RPMI8226 (cell line): ENCODE results near the gene NUP210L.
"Not testable (repeated sequence)": the region's sequence is repeated elsewhere in the genome, so short reads cannot be mapped to it uniquely, and the experiment has no call there.

Experiments
- DNase-seq: peaks from one replicate; pipeline ENCODE4 v3.0.0-alpha.2; 2015

The NUP210L gene

DNA sequence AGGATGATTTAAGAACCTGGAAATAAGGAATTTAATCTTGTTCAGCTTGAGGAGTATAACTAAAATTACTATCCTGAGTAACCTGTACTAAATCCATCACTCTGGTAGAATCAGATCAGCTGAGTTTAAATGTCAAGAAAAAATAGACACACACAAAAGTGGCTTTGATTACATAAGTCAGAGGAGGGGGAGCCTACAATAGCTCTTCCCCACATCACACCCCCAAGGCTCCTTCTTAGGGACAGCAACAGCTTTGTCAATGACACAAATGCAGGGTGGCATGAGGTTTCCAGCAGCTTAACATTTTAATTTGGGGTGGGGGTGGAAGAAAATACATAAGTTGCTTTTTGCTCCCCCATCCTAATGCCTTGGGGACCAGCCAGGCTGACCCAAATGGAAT, 12.6 kb upstream of the NUP210L start:
- no peak for DNase-seq

DNA sequence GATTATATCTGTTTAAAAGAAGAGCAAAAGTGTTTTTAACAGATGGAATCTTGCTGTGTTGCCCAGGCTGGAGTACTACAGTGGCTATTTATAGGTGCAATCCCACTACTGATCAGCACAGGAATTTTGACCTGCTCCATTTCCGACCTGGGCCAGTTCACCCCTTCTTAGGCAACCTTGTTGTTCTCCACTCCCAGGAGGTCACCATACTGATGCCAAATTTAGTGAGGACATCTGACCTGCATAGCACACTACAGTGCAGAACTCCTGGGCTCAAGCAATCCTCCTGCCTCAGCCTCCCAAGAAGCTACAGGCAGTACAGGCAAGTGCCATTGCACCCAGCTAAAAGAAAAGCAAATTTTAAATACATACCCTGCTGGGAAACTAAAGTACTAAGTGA, 11.3 kb upstream of the NUP210L start:
- no peak for DNase-seq

DNA sequence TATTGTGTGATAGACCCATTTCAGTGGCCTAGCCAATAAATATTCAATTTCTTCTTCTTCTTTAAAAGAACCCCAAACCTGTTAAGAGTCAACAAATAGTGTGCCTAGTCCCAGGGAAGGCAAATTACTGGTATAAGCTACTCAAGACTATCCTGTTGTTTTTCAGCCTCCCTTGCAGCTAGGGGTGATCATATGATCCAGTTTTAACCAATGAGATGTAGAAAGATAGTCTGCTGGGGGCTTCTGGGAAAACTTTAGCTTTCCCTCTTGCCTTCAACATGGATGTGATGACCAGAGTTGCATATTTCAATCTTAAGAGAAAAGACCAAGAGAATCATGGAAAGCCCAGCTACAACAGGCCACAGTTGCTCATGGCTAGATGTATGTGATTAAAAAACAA, 4.7 kb upstream of the NUP210L start:
- no peak for DNase-seq

DNA sequence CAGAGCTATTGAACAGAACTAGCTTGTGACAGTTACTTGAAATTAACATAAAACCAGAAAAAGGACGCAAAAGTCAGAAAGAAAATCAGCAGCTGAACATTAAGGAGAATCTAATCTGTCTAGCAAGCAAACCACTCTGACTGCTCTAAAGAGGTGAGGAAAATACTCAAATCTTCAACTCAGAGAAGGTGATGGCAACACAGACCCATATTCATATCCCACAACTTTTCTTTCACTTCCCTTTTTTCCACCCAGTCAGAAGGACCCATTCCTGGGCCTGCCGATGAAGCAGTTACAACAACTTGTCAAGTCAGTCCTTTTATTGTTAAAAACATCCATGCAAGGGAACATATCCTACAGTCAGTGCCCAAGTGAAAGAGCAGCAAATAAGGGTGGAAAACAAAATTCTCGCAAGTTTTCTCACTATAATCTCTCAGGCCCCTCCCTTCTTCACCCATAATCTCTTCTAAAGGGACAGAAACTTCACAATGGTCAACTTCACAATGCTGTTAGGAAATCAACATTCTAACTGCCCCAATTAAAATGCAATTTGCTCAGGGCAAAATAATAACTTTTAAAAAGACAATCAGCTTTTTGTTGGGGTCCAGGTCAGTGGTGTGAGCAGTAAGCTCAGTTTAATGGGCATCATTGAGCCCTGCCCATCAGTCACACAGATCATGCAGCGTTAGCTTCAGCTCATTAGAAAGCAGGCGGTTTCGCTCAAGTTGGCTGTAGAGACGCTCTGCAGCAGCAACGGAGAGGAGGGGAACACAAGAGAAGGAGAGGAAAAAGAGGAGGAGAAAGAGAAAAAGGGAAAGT, 3.6 kb upstream of the NUP210L start:
- DNase-seq: peak; percentile 85

DNA sequence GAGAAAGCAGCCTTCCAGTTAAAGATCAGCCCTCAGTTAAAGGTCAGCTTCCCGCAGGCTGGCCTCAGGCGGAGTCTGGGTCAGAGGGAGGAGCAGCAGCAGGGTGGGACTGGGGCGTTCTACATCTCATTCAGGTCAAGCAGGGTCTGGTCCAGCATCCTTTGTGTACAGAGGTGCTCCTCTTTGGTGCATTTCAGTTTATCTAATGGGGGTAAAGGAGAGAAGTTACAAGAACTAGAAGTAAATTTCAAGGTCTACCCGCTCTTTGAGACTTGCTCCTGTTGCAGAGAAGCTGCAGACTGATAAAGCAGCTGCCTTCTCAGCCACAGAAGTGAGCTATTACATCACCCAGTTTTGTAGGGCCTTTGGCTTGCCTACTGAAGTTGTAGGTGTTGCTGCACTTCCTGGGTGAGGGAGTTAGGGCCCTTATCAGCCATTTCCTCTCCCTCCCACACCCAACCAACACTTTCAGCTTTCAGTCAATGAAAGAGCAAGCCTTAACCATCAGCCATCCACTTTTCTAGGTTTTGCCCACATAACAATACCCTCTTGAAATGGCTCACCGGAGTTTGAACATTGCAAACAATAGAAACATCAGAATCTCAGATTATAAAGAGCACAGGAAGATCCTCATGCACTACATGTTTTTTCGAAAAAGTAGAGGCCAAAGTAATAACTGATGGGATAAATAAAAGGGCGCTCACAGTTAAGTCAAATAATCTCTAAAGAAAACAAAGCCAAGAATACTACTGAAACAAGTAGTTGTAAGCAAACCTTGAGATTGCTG, 2.8 kb upstream of the NUP210L start:
- DNase-seq: peak; percentile 42

DNA sequence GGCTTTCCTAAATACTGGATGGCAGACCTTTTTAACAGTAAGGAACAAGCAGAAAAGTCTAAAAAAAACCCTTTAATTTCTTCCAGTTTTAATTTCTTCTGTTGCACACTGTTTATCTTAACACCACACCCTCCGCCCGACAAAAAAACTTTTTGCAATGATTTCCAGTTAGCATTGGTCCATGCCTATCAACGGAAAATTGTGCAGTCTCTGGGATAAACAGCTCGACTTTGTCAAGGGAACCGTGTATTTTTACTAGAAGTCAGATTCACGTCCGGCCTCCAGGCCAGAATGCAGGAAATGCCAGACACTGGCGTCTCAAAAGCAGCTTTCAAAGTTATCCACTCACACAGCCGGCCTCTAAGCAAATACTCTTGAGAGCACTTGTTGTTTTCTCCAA, 378 bp upstream of the NUP210L start:
- no peak for DNase-seq

DNA sequence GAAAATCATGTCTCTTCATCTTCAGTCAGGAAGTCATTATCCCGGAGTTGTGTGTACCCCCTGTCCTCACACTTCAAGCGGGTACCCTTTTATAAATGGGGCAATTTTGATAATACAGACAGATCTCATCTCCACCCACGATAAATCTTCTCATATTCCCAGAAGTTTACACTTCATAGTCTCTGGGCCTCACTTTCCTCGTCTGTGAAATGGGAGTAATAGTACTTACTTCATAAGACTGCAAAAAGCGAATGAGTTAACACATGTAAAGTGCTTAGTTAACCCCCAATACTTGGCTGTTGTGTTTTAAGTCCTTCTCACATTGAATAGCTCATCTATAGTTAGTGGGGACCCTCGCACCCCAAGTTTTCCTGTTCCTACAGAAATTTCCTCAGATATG, 820 bp downstream of the NUP210L start:
- DNase-seq: no peak

DNA sequence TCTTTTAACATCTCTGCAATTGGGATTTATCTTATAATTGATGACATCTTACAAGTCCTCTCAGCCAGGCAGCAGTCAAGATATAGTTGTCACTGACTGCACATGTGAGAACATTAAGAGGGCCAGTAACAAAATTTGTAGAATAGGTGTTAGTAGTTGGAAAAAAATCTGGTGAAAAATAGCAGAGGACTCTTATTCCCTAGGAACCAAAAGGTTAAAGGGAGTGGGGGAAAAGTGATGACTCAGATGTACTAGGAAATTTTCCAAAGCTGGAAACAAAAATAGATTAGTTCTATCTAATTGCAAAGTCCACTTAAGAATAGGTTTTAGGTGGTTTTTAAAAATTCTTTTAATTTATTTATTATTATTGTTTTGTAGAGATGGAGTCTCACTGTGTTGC, 3.6 kb downstream of the NUP210L start:
- DNase-seq: no peak

DNA sequence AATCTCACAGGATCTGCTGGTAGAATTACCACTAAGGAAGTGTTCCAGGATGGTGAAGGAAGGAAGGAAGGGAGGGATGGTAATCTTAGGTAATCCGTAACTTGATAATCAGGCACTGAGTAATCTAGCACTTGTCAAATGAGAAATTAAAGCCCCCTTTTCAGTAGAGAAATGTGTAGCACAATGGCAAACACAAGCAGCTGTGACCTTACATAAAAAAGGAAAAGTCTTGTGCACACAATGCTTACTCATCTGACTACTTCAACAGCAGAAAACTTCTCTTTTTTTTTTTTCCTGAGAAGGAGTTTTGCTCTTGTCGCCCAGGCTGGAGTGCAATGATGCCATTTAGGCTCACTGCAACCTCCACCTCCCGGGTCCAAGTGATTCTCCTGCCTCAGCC, 6.1 kb downstream of the NUP210L start:
- DNase-seq: peak; percentile 9

DNA sequence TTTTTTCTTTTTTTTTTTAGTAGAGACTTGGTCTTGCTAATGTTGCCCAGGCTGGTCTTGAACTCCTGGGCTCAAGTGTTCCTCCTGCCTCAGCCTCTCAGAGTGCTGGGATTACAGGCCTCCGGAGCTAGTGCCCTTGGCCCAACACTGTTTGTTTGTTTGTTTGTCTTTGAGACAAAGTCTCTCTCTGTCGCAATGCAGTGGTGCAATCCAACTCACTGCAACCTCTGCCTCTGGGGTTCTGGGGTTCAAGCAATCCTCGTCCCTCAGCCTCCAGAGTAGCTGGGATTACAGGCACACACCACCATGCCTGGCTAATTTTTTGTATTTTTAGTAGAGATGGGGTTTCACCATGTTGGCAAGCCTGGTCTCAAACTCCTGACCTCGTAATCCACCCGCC, 7.4 kb downstream of the NUP210L start:
- not testable (repeated sequence) for DNase-seq

DNA sequence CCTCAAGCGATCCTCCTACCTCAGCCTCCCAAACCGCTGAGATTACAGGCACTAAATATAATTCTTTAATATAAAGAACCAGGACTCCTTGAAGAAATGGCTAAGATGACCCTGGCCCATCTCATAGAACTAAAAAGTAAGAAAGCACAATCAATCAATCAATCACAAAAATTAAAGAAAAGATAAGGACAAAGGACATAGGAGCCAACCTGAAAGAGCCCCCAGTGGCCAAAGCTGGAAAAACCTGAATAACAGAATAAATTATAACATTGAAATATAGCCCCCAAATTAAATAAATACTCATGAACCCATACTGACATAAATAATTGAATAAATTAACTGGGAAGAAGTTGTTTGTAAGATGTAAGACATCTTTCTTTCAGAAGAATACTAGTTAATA, 8.9 kb downstream of the NUP210L start:
- peak; percentile 21 for DNase-seq

DNA sequence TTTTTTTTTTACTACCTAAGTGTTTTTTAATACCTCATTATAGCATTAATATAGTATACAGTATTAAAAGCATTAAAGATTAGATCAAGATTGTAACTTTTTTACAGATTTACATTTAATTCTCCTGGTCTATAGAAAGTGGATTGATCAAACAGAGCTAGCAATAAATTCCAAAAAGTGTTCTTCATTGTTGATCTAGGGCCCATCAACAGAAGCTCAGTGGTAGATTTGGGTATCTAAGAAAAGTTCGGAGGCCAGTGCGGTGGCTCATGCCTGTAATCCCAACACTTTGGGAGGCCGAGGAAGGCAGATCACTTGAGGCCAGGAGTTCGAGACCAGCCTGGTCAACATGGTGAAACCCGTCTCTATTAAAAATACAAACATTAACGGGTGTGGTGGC, 12.5 kb downstream of the NUP210L start:
- DNase-seq: no peak

DNA sequence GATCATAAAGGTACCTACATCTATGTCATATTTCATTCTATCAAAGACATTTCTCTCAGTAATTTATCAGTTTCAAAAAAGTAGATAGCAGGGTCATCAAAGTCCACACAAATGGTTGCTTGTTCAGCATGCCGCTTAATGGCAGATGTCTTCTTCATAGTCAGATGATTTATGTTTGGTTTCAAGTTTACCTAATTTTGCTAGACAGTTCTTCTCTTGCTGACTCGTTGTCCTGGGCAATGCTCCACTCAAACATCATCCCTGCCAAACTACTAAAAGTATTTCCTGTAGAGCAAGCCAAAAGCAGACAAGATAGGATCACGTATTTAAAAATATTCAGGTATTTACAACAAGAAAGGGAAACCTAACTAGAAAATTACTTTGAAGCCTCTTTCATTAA, 13.6 kb downstream of the NUP210L start:
- DNase-seq: peak; percentile 13

DNA sequence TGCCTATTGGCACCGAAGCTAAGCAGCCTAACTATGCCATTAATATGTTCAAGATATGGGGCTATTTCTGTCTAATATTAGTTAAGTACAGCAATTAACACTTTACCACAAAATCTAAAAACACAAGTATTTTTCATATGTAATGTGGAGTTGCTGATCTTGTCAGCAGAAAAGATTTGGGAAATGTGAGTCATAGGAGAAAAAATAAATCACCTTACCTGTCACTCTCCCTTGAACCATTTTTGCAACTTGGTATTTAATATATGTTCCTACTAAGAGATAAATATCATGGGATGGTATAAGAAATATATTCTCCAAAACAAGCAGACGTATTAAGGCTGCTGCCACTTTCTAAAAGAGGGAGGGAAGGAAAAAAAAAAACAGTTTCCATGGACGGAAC, 17.0 kb downstream of the NUP210L start:
- no peak for DNase-seq

DNA sequence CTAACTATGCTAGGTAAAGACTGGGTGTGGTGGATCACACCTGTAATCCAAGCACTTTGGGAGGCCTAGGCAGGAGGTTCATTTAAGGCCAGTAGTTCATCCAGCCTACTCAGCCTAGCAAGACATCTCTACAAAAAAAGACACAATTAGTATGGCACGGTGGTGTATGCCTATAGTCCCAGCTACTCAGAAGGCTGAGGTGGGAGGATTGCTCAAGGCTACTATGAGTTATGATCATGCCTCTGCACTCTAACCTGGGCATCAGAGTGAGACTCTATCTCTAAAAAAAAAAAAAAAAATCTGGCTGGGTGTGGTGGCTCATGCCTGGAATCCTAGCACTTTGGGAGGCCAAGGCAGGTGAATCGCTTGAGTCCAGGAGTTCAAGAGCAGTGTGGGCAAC, 21.6 kb downstream of the NUP210L start:
- DNase-seq: no peak

DNA sequence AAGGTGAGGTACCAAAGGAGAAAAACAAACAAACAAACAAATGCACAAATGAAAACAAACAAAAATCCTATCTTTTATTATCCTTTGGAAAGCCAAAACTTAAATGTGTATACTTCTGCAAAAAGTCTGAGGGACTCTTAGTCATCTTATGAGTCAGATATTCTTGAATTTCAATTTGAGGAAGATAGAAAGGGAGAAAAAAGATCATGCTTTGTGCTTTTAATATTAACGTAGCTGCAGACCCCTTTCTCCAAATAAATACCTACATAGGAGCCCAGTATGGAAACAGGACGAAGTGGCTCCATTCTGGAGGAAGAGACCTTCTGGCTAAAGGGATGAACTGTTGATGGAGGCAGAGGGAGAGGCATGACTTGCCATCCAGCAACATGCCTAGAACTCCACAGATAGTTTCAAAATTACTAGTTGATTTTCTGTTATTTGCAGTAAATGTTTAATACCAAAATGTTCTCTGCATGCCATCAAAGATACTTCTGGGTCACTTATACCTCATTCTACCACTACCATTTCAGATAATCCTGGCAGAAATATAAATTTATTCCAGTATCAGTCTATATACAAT, 25.4 kb downstream of the NUP210L start:
- DNase-seq: no peak

DNA sequence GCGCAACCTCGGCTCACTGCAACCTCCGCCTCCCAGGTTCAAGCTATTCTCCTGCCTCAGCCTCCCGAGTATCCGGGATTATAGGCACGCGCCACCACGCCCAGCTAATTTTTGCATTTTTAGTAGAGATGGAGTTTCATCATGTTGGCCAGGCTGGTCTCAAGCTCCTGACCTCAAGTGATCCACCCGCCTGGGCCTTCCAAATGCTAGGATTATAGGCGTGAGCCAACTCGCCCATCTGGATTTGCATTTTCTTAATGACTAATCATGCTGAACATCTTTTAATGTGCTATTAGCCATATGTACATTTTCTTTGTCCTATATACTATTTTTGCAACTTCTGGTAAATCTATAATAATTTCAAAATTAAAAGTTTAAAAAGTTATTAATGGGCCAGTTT, 31.7 kb downstream of the NUP210L start:
- DNase-seq: not testable (repeated sequence)

DNA sequence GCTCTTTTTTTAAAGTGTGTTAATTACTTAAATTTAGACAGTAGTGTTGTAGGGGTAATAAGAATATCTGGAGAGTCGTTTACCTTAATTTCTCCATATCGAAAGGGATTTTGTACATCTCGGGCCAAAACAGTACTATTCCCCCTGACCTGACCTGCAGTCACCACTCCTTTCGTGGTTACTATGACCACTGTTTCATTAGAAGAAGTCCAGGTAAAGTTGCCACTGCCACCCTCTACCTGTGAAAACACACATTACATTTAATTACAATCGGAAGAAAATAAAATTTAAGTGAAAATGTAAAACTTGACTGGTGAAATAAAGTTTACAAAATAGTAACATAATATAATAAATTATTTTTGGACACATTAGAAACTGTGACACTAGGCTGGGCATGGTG, 37.2 kb downstream of the NUP210L start:
- DNase-seq: peak; percentile 22

DNA sequence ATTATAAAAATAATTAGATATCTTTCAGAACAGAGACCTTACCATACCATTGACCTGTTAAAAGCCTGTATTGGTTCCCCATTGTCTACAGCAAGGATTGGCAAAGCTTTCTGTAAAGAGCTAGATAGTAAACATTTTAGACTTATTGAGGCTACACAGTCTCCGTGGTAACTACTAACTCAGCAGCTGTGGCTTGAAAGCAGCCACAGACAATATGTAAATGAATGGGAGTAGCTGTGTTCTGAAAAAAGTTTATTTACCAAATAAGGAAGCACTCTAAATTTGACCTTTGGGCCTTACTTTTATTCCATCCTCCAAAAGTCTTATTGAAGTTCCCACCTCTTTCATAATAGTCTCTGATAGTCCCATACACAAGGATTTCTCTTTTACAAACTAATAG, 39.7 kb downstream of the NUP210L start:
- peak; percentile 47 for DNase-seq

DNA sequence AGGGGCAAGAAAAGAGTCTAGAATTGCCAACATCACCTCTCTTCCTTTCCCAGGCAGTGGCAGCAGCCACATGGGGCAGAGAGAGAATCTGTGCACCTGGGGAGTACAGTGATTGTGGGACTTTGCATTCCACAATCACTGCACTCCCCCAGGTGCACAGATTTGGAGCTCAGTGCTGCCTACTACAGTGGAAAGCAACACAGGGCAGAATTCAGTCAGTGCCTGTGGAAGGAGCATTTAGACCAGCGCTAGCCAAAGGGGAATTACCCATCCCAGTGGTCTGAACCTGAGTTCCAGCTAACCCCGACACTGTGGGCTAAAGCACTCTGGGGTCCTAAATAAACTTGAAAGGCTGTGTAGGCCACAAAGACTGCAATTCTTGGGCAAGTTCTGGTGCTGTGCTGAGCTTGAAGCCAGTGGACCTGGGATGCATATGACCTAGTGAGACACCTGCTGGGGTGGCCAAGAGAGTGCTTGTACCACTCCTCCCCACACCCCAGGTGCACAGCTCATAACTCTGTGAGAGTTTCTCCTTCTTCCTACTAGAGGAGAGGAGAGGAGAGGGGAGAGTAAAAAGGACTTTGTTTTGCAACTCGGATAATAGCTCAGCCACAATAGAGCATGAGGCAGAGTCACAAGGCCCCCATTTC, 50.3 kb downstream of the NUP210L start:
- DNase-seq: peak; percentile 80

DNA sequence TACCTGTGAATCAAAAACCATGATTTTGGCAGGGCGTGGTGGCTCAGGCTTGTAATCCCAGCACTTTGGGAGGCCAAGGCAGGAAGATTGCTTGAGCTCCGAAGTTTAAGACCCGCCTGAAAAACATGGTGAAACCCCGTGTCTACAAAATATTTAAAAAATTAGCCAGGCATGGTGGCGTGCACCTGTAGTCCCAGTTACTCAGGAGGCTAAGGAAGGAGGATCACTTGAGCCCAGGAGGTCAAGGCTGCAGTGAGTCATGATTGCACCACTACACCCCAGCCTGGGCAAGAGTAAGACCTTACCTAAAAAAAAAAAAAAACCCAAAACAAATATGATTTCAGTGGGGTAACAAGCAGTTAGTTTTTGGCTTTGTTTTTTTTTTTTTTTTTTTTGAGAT, 54.7 kb downstream of the NUP210L start:
- DNase-seq: not testable (repeated sequence)

DNA sequence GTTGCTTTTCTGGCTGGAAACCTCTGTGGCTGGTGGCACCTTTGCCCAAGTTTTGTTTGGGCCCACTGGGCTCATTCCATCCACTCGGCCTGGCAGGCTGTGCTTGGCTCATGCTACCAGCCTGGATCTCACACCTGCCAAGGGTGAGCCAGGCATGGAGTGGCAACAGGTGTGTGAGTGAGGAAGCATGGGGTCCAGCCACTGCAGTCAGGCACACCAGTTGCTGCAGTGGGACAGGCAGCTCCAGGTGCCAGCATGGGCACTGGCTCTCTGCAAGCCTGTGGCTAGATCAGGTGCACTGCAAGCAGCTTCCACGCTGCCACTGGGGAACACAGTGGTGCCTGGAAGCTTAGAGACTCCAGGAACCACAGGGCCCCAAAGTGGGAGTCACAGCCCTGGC, 57.0 kb downstream of the NUP210L start:
- no peak for DNase-seq

DNA sequence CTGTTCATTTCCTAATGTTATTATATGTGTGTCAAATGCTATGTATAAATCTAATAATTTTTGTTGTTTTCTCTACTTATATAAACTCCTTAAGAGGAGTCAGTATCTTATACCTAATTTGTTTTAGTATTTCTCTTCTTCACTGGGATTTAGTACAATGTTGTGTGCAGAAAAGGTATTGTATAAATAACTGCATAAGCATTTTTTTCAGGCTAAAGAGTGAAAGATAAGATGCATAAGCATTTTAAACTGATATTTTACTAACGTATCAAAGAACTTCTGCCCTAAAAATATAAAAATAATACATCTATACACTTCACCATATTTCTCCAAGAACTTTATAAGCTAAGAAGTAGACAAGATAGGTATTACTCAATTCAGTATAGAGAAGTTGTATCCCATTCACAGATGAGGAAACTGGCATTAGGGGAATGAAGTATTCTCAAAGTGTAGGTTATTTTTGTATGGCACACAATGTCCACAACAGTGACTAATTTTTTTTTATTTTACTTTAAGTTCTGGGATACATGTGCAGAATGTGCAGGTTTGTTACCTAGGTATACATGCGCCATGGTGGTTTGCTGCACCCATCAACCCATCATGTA, 59.3 kb downstream of the NUP210L start:
- DNase-seq: no peak
